A549 treated with CORT108297 at 1 μM for 4 hours (cell line): ENCODE results near the gene ACTA2. TPM values are rescaled to one million over a fixed set of nuclear protein-coding genes. Genes with fewer than 3 reads are reported as not detected.

Experiments
- total RNA-seq: library from RNA; stranded (reverse); fragments of 200-300 nt; extraction: Qiagen RNA extraction; gene quantifications from 5 replicates; pipeline ENCODE4 v1.2.3, GENCODE V29; 2022

Gene ACTA2
- total RNA-seq: 17.4 to 20.9 TPM (median 19.5 TPM) in 5 replicates

DNA sequence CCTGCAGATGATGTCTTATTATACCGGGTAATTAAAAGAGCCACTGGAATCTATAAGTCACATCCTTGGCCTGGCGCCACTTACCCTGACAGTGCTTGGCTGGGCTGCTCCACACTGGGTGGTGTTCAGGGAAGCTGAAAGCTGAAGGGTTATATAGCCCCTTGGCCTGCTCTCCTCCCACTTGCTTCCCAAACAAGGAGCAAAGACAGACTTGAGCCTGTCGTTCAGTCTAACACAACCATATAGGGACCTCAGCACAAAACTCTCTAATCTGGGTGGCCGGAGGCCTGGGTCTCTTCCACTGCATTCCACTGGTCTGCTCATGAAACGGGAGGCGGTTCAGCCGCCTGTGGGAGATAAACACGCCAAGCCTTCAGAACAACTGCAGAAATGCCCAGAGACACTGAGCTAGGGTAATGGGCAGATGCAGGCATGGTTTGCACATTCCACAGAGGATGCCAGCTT, at the start of gene ACTA2:
TSS of gene ACTA2 (minus strand) at position 127 of the 465 bp plus-strand sequence. CDS start 3,843 bp downstream, outside the sequence.

GRCh38 chr10:88990384-88991160, 38.0 kb upstream of the ACTA2 start, which contains the start of gene FAS:
FAS (plus strand) TSS chr10:88990798; CDS start chr10:88990877, 79 bp downstream.

Other genes with a start within 250 kb of the ACTA2 start
- gene LIPK, start 246.5 kb downstream of the ACTA2 start, total RNA-seq: not detected in 5 replicates
- not detected in 5 replicates for gene LIPN, start 192.8 kb downstream of the ACTA2 start, total RNA-seq
- not detected in 5 replicates for gene LIPM, start 150.0 kb downstream of the ACTA2 start, total RNA-seq
- gene ANKRD22, start 100.9 kb downstream of the ACTA2 start, total RNA-seq: 0.27 to 0.54 TPM (median 0.34 TPM) in 5 replicates
- gene STAMBPL1, start 72.5 kb downstream of the ACTA2 start, total RNA-seq: 30.9 to 35.2 TPM (median 33.8 TPM) in 5 replicates
- gene FAS, start 38.0 kb upstream of the ACTA2 start, total RNA-seq: 30.3 to 39.2 TPM (median 33.2 TPM) in 5 replicates